Psoas muscle (tissue), 8 donors: Measurements from ENCODE around the gene PPM1H. TPM values are rescaled to one million over a fixed set of nuclear protein-coding genes. Genes with fewer than 3 reads are reported as not detected.

Experiments
- ATAC-seq, 4 donors: fragments of 200-7000 bp; cut with Tn5 transposase; one replicate each; pipeline ENCODE4 v1.9.1; 2020; ENCODE audit warnings: moderate library complexity in 3 of 4, mild to moderate bottlenecking in 2 of 4
- DNase-seq, 2 donors: peaks; one replicate each; pipeline ENCODE4 v3.0.0-alpha.2; 2020
- H3K27ac ChIP-seq: fragments of 200-600 bp; one replicate; pipeline ENCODE4 v1.8.0; 2022
- H3K27me3 ChIP-seq, 3 donors: fragments of 200-600 bp in 1 of 3; one replicate each; pipeline versions ENCODE4 v1.6.1 to v1.8.0; 2013 to 2022; ENCODE audit warnings: low read length in 2 of 3, mild to moderate bottlenecking in 2 of 3, moderate library complexity in 1 of 3; ENCODE audit not compliant: insufficient read depth in 3 of 3
- H3K36me3 ChIP-seq, 2 donors: fragments of 200-600 bp in 1 of 2; one replicate each; pipeline versions ENCODE4 v1.6.1 to v1.8.0; 2013 to 2022; ENCODE audit warnings: low read depth in 1 of 2, mild to moderate bottlenecking in 1 of 2, moderate library complexity in 1 of 2; ENCODE audit not compliant: insufficient read depth in 1 of 2
- H3K4me1 ChIP-seq: fragments of 200-600 bp; one replicate; pipeline ENCODE4 v1.8.0; 2022
- H3K4me3 ChIP-seq: fragments of 200-600 bp; one replicate; pipeline ENCODE4 v1.8.0; 2022; ENCODE audit warnings: mild to moderate bottlenecking
- H3K9me3 ChIP-seq: fragments of 200-600 bp; one replicate; pipeline ENCODE4 v1.8.0; 2022
- CTCF ChIP-seq: fragments of 200-600 bp; IDR thresholded peaks from one replicate; pipeline ENCODE4 v1.8.0; 2022; ENCODE audit warnings: antibody characterized with exemption
- WGBS, 3 donors: extraction: QIAGEN DNeasy Blood & Tissue Kit; methylation state at CpG; one replicate each; pipeline versions ENCODE4 v1.1.6 to v1.1.7; 2013; 5-methylcytosine and 5-hydroxymethylcytosine counted together
- intact Hi-C, 2 donors: fragments of 100-400 bp; cut with DNase I; formaldehyde crosslinking; loops; one replicate each; pipeline versions ENCODE4 v1.11.0 to v1.14.2; 2022
- polyA plus RNA-seq, 3 donors: library from polyadenylated mRNA; stranded (reverse); fragments of 200-250 nt; gene quantifications; one replicate each; pipeline ENCODE4 v1.2.3, GENCODE V29; 2013
- total RNA-seq, 4 donors: library from RNA; stranded (reverse); fragmentation: NEBNext Ultra II Directional in 2 of 4; extraction: Animal tissue kit (Norgen Biotek cat#: 25700) in 2 of 4; gene quantifications; one replicate each; pipeline versions ENCODE4 v1.2.1 to v1.2.4, GENCODE V29; 2021 to 2023
- donor health status: healthy with polysubstance abuse.
- donor health status: DM: no; HTN: no; CAD: no; lungs with moderate emphysema.
- donor health status: Bipolar disorder and iron deficiency.
- donor health status: healthy.
- donor health status: DM: yes; HTN: yes; CAD: no.
- donor health status: DM: no; HTN: no; CAD: no.
- donor health status: DM: no; HTN: no; CAD: no.
- donor health status: DM: yes; HTN: yes; CAD: no.

The PPM1H gene
- total and polyA plus RNA-seq, 7 donors: 0.65 to 4.3 (median 1.8) TPM

- Histone ChIP-seq H3K4me3 (no peak overlapping the region), H3K4me1 (no peaks in the 10 kb centered on the region), H3K27me3 (no peaks in the 10 kb centered on the region), H3K36me3 (no peaks in the 10 kb centered on the region), H3K27ac (no peak overlapping the region), H3K9me3 (no peaks in the 10 kb centered on the region)
- no peak for TF ChIP-seq CTCF
- DNase-seq: no peak
- 80 to 93% (median 85%) methylated on average over 1 of the region's 1 CpG for WGBS, 3 donors
- intact Hi-C loops: no loop called here
- ATAC-seq: no peak
These were observed 209.2 kb downstream of the PPM1H start for GRCh38 chr12:62725781-62726180.

- ATAC-seq (peak; percentile 59 to 86 (median 84)), DNase-seq (no peak)
- H3K27me3 ChIP-seq: no peaks in the 10 kb centered on the region
- intact Hi-C loops: no loop called here
- H3K27ac ChIP-seq: no peak overlapping the region
- 46 to 70% (median 59%) methylated on average over 4 of the region's 4 CpGs for WGBS, 3 donors
- no peak for TF ChIP-seq CTCF
- H3K9me3 ChIP-seq: no peaks in the 10 kb centered on the region
- no peaks in the 10 kb centered on the region for H3K36me3 ChIP-seq
- no peaks in the 10 kb centered on the region for H3K4me1 ChIP-seq
- no peak overlapping the region for H3K4me3 ChIP-seq
These were observed 210.0 kb downstream of the PPM1H start for GRCh38 chr12:62724947-62725451.

GRCh38 chr12:62724285-62724684 is 210.7 kb downstream of the PPM1H start:
- ATAC-seq: no peak
- TF ChIP-seq CTCF: no peak
- WGBS, 3 donors: 90 to 94% (median 92%) methylated on average over 3 of the region's 3 CpGs
- H3K4me1 ChIP-seq: no peaks in the 10 kb centered on the region
- H3K4me3 ChIP-seq: no peak overlapping the region
- no peak for DNase-seq
- no peaks in the 10 kb centered on the region for H3K27me3 ChIP-seq
- H3K27ac ChIP-seq: no peak overlapping the region
- no peaks in the 10 kb centered on the region for H3K9me3 ChIP-seq
- intact Hi-C loops: no loop called here
- no peaks in the 10 kb centered on the region for H3K36me3 ChIP-seq

- no peak for TF ChIP-seq CTCF
- Histone ChIP-seq H3K27ac (no peak overlapping the region), H3K4me1 (no peaks in the 10 kb centered on the region), H3K27me3 (no peaks in the 10 kb centered on the region), H3K4me3 (no peak overlapping the region), H3K36me3 (no peaks in the 10 kb centered on the region), H3K9me3 (no peaks in the 10 kb centered on the region)
- DNase-seq (no peak), ATAC-seq (no peak)
- intact Hi-C loops: no loop called here
- WGBS, 3 donors: 79 to 86% (median 82%) methylated on average over 3 of the region's 3 CpGs
These were observed 211.8 kb downstream of the PPM1H start for GRCh38 chr12:62722971-62723680.
